GM12892 (cell line): ENCODE data around the gene SLC4A8.

Source experiments
- POLR2A ChIP-seq: IDR thresholded peaks from 2 replicates; pipeline ENCODE4 v1.6.1; 2011; ENCODE audit warnings: low read depth, low read length, control low read depth
- POLR2AphosphoS5 ChIP-seq: IDR thresholded peaks from 2 replicates; pipeline ENCODE4 v1.6.1; 2011; ENCODE audit warnings: low read depth, low read length, control low read depth
- TAF1 ChIP-seq: IDR thresholded peaks from 2 replicates; pipeline ENCODE4 v1.6.1; 2011; ENCODE audit warnings: low read depth, mild to moderate bottlenecking, control low read depth, low read length, borderline replicate concordance

GRCh38 chr12:51439330-51439729, 14.7 kb downstream of the SLC4A8 start:
- TF ChIP-seq POLR2A (no peak), POLR2AphosphoS5 (no peak), TAF1 (no peak)
